GM19468 (cell line): Measurements from ENCODE around the gene CARF.
"Not testable (repeated sequence)": the region's sequence is repeated elsewhere in the genome, so short reads cannot be mapped to it uniquely, and the experiment has no call there.

Experiments used
- ATAC-seq: cut with Tn5 transposase; IDR thresholded peaks from one replicate; pipeline ENCODE4 v1.9.1; 2021; ENCODE audit warnings: mild to moderate bottlenecking, moderate library complexity, moderate number of reproducible peaks; ENCODE audit not compliant: unreplicated experiment; ENCODE audit errors: extremely low read depth

Gene CARF

GRCh38 chr2:202933139-202933510, 21.1 kb downstream of the CARF start:
- ATAC-seq: no peak

- no peak for ATAC-seq
Measured at GRCh38 chr2:202933958-202934357, 21.9 kb downstream of the CARF start.

- no peak for ATAC-seq
Measured at GRCh38 chr2:202934456-202934855, 22.4 kb downstream of the CARF start.

GRCh38 chr2:202938960-202939359, 26.9 kb downstream of the CARF start:
- ATAC-seq: no peak

GRCh38 chr2:202941771-202942170, 29.7 kb downstream of the CARF start:
- ATAC-seq: no peak

- ATAC-seq: no peak
Measured at GRCh38 chr2:202944408-202944807, 32.3 kb downstream of the CARF start.

GRCh38 chr2:202944816-202945215, 32.7 kb downstream of the CARF start:
- no peak for ATAC-seq

- no peak for ATAC-seq
Measured at GRCh38 chr2:202945497-202945896, 33.4 kb downstream of the CARF start.

- ATAC-seq: not testable (repeated sequence)
Measured at GRCh38 chr2:202949333-202949732, 37.3 kb downstream of the CARF start.

GRCh38 chr2:202950592-202950991, 38.5 kb downstream of the CARF start:
- ATAC-seq: no peak

GRCh38 chr2:202960524-202960923, 48.4 kb downstream of the CARF start:
- ATAC-seq: no peak

GRCh38 chr2:202963712-202964111, 51.6 kb downstream of the CARF start:
- no peak for ATAC-seq

GRCh38 chr2:202965810-202966460, 53.9 kb downstream of the CARF start:
- ATAC-seq: peak; percentile 63

GRCh38 chr2:202969404-202969803, 57.3 kb downstream of the CARF start:
- ATAC-seq: not testable (repeated sequence)

GRCh38 chr2:202976809-202977208, 64.7 kb downstream of the CARF start:
- ATAC-seq: no peak

GRCh38 chr2:202982779-202983491, 70.9 kb downstream of the CARF start:
- ATAC-seq: no peak

GRCh38 chr2:202989749-202990148, 77.7 kb downstream of the CARF start:
- no peak for ATAC-seq

GRCh38 chr2:202990501-202990900, 78.4 kb downstream of the CARF start:
- no peak for ATAC-seq

GRCh38 chr2:202997113-202997512, 85.0 kb downstream of the CARF start:
- ATAC-seq: not testable (repeated sequence)

GRCh38 chr2:203002054-203002821, 90.2 kb downstream of the CARF start:
- no peak for ATAC-seq

GRCh38 chr2:203003716-203004115, 91.6 kb downstream of the CARF start:
- ATAC-seq: no peak
